ENCODE data around the gene WAPL. TPM values are rescaled to one million over a fixed set of nuclear protein-coding genes. Genes with fewer than 3 reads are reported as not detected.

WAPL gene
- total and polyA plus RNA-seq, 10 of the 15 experiments (the other 5 are each of a cell fraction or from before 2014, with no cell fraction given) = 15.7 to 45.8 (median 29.0) TPM

- H2AFZ ChIP-seq (ENCODE audit: control insufficient read depth, low read depth, low read length) = no peak overlapping the region
- no peaks in the 10 kb centered on the region for H3K27me3 ChIP-seq (replicated peaks in 1 of 2; ENCODE audit: control insufficient read depth in 2 of 2, insufficient read depth in 2 of 2, low read length in 1 of 2)
- ChIA-PET CTCF (interaction anchor here (1.7 to 3.4 kb wide), 4 partner anchors 10 to 147 kb away, joined by 4 to 18 read pairs (median 4); no protein-coding TSS in a partner anchor), RAD21 (ENCODE audit: unreplicated experiment) (interaction anchor here (1.7 kb wide), 1 partner anchor 38 kb away, joined by 5 read pairs; no protein-coding TSS in a partner anchor), POLR2A (no interaction called here), SMC1A (ENCODE audit: uncharacterized antibody, unreplicated experiment) (interaction anchor here (0.9 to 3.7 kb wide), 5 partner anchors 9 to 38 kb away, joined by 3 to 17 read pairs (median 6); no protein-coding TSS in a partner anchor)
- WGBS (ENCODE audit: insufficient coverage, insufficient replicate concordance, low lambda C conversion rate, missing lambda C conversion rate) = 82% methylated on average over 8 of the region's 8 CpGs
- H3K36me3 ChIP-seq (ENCODE audit: control insufficient read depth in 2 of 2, insufficient read depth in 2 of 2, low read length in 1 of 2) = peaks cover 11 to 30% of the 10 kb centered on the region in 2 experiments
- TF ChIP-seq FOXK2 (IDR thresholded peaks at IDR 0.05) (no peak), NFIC (IDR thresholded peaks at IDR 0.05; ENCODE audit: low read depth, low read length) (no peak), NR2C2 (IDR thresholded peaks at IDR 0.05; ENCODE audit: borderline replicate concordance, control insufficient read depth, insufficient read length, low read depth) (no peak), SREBF1 (IDR thresholded peaks at IDR 0.05; ENCODE audit: low read length) (no peak), CREM (IDR thresholded peaks at IDR 0.05; ENCODE audit: low read depth) (no peak), ETV6 (conservative IDR thresholded peaks at IDR 0.05 in 1 of 2, IDR thresholded peaks at IDR 0.05 in 1 of 2; ENCODE audit: borderline replicate concordance in 1 of 2, low read depth in 1 of 2) (no peak)
- TF ChIP-seq, protein P1, sequence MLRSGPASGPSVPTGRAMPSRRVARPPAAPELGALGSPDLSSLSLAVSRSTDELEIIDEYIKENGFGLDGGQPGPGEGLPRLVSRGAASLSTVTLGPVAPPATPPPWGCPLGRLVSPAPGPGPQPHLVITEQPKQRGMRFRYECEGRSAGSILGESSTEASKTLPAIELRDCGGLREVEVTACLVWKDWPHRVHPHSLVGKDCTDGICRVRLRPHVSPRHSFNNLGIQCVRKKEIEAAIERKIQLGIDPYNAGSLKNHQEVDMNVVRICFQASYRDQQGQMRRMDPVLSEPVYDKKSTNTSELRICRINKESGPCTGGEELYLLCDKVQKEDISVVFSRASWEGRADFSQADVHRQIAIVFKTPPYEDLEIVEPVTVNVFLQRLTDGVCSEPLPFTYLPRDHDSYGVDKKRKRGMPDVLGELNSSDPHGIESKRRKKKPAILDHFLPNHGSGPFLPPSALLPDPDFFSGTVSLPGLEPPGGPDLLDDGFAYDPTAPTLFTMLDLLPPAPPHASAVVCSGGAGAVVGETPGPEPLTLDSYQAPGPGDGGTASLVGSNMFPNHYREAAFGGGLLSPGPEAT (IDR thresholded peaks at IDR 0.05; ENCODE audit: low read depth) = no peak
- no peak for DNase-seq (ENCODE audit: low read depth, low spot score)
- in situ Hi-C loops (cut with MboI) (no loop called here), intact Hi-C loops (cut with micrococcal nuclease; ENCODE audit: unreplicated experiment) (no loop called here)
- BruUV-seq (replicated peaks) = no TSS peak
- 0 out of 2 replicates have a peak, but pooled peaks cover 5% of the 10 kb centered on the region for H3K4me1 ChIP-seq (ENCODE audit: control insufficient read depth, insufficient read depth, low read length)
- no peaks in the 10 kb centered on the region for H3K9me3 ChIP-seq (replicated peaks; ENCODE audit: control insufficient read depth, insufficient read depth, low read length)
- no peak overlapping the region for H3K9ac ChIP-seq (ENCODE audit: control insufficient read depth, insufficient read depth, low read length)
- no peak overlapping the region for H3K4me3 ChIP-seq
- H3K4me2 ChIP-seq (ENCODE audit: control insufficient read depth, insufficient read depth) = no peak overlapping the region
- no peak overlapping the region for H3K27ac ChIP-seq (ENCODE audit: control insufficient read depth, insufficient read depth)
- ATAC-seq = no peak
- no peak for FAIRE-seq
- H3K79me2 ChIP-seq (ENCODE audit: control insufficient read depth, insufficient read depth, low read length) = no peaks in the 10 kb centered on the region
- no peaks in the 10 kb centered on the region for H4K20me1 ChIP-seq (ENCODE audit: control insufficient read depth, insufficient read depth)
These were observed 83.4 kb downstream of the WAPL start for GRCh38 chr10:86438091-86438749.
